ENCODE data around the gene SUSD5.

DNA sequence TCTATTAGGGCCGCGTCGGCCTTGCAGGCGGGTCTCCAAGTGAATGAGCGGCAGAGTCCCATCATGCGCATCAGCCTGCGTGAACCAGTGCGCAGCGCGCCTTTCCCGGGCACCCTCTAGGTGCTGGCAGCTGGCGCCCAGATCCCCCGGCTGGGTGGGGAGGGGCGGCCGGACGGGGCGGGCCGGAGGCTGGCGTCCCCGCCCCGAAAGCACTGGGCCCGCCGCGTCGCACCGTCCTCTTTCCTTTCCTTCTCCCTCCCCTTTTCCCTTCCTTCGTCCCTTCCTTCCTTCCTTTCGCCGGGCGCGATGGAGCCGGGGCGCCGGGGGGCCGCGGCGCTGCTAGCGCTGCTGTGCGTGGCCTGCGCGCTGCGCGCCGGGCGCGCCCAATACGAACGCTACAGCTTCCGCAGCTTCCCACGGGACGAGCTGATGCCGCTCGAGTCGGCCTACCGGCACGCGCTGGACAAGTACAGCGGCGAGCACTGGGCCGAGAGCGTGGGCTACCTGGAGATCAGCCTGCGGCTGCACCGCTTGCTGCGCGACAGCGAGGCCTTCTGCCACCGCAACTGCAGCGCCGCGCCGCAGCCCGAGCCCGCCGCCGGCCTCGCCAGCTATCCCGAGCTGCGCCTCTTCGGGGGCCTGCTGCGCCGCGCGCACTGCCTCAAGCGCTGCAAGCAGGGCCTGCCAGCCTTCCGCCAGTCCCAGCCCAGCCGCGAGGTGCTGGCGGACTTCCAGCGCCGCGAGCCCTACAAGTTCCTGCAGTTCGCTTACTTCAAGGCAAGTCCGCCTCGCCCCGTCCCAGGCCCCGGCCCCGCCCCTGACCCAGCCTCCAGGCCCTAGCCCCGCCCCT is 104.6 kb downstream of the SUSD5 start, which contains the start of gene CRTAP:
- TF ChIP-seq EZH2 (IDR thresholded peaks at IDR 0.05; ENCODE audit: borderline replicate concordance, low read length) = no peak
- no peak for TF ChIP-seq CTCF (IDR thresholded peaks at IDR 0.05; ENCODE audit: low read length)
